Right ventricle myocardium superior (tissue), 1 donor: ENCODE data around the gene NRXN3. TPM values are rescaled to one million over a fixed set of nuclear protein-coding genes. Genes with fewer than 3 reads are reported as not detected.

ENCODE experiments used
- ATAC-seq: fragments of 200-7000 bp; cut with Tn5 transposase; one replicate; pipeline ENCODE4 v1.9.1; 2020; ENCODE audit warnings: mild to moderate bottlenecking; ENCODE audit not compliant: poor library complexity
- DNase-seq: peaks from one replicate; pipeline ENCODE4 v3.0.0-alpha.2; 2020
- intact Hi-C: fragments of 100-400 bp; cut with DNase I; formaldehyde crosslinking; loops from one replicate; pipeline ENCODE4 v1.11.2; 2022
- total RNA-seq: library from RNA; stranded (reverse); fragmentation: NEBNext Ultra II Directional; extraction: Animal tissue kit (Norgen Biotek cat#: 25700); gene quantifications from one replicate; pipeline ENCODE4 v1.2.1, GENCODE V29; 2021
- donor health status: DM: no; HTN: yes; CAD: no; lungs with severe emphysema.

NRXN3 gene
- total RNA-seq, 1 donor from 2014 or later = 1.3 TPM

DNA sequence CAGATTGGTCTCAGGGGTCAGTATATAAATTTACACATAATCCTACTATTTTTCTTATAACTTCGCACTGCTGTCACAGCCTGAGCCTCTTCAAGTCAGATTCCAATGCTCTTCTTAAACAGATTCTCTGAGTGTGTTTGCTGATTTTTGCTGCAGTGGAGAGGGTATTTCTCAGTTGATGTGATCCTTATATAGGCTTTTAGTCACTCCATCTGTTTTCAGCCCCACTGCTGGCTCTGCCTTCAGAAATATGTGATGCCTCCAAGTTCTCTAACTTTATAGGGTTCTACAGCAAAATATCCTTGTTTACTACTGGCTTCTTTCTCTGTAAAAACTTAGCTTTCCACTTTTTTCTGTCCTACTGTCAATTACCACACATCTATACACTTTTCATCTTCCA, 702.7 kb downstream of the NRXN3 start:
- DNase-seq (no peak), ATAC-seq (no peak)
- intact Hi-C loops = no loop called here

DNA sequence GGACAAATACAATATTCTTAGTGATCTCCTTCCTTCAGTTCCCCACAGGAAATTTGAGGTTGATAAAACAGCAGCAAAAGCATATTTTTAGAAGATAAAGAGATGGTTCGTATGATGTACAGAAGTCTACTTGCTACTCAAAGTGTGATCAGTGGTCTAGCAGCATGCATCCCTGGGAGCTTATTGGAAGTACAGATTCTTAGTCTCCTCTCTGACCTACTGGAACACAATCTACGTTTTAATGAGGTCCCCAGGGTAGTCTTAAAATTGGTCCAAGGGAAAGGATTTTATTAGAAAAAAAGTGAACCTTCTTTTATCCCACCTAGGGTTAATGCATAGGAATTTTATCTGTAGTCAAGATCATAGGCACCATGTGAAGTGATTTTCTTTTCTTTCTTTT, 703.4 kb downstream of the NRXN3 start:
- ATAC-seq = no peak
- intact Hi-C loops = no loop called here
- DNase-seq = no peak

DNA sequence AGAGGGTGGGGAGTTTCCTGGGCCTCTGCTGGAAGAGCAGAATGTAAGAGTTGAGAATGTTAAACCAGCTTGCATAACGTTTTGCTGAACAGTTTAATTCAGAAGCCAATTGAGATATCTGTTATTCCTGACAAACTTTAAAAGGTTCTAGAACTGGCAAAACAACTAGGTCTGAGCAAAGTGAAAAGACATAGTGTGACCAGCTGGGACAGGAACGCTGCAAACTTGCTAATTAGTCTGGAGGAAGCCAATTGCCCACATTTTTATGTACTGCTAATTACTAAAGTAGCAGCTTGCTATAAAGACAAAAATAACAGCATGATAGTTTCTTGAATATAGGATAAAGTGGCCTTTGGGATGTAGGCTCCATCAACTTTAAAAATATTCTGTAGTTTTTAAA, 704.9 kb downstream of the NRXN3 start:
- no peak for ATAC-seq
- DNase-seq = no peak
- intact Hi-C loops = no loop called here

DNA sequence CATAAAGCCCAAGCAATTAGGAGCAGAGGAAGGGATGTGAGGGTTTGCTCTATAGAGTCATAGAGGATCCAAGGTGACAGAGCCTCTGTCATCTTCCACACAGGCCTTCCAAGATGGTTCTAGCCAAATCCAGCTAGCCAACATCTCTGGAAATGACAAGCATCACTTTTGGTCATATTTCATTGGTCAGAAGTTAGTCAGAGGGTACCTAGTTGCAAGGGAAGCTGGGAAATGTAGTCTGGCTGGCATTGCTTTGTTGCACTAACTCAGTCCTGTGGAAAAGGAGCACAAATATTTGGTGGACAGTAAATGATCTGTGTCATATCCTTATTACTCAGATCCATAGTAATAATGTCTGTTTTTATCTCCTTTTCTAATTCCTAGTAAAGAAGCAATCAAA, 715.7 kb downstream of the NRXN3 start:
- ATAC-seq = no peak

DNA sequence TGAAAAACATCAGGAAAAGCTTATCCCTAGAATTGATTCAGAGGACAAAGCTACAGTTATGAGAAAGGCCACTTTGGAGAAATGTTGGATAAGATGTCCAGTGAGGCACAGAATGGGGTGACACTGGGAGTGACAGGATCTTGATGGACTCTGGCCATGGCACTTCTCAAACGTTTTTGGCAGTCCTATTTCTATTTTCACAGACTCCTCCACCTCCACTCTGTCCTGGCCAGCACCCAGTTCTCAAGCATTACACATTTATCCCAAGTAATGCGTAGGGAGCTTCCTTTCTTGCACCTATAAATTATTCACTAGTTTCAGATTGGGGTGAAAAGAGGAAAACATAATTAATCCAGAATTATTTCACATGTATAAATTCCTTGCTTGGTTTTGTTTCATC, 727.3 kb downstream of the NRXN3 start:
- intact Hi-C loops = no loop called here
- ATAC-seq (no peak), DNase-seq (no peak)

More for the DNA sequence above, 715.7 kb downstream of the NRXN3 start:
- DNase-seq = no peak
- intact Hi-C loops = no loop called here

DNA sequence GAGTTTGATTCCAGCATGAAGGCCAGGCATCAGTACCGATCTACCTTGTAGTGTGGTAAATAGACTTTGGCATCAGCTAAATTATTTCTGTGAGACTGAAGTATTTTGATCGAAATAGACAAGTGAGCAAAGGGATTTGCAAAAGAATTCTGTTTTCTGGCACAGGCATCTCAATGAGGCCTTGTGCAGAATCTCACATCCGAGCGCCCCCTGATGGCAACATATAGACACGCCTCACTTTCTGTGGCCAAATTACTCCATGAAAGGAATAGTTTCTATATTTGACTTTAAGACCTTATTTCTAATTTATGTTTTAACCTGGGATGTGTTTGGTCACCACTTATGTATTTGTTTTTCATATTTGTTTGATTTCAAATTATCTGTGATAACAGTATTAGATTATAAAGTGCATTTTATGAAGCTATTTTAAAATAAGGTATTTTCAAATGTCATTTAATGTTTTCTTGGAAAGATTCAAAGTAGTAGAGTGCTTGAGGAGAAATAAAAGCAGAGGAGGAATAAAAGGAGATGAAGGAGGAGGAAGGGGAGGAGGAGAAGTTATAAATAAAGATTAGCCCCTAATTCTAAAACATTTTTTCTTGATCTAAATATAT, 731.9 kb downstream of the NRXN3 start:
- DNase-seq = no peak
- ATAC-seq = no peak
- intact Hi-C loops = no loop called here

DNA sequence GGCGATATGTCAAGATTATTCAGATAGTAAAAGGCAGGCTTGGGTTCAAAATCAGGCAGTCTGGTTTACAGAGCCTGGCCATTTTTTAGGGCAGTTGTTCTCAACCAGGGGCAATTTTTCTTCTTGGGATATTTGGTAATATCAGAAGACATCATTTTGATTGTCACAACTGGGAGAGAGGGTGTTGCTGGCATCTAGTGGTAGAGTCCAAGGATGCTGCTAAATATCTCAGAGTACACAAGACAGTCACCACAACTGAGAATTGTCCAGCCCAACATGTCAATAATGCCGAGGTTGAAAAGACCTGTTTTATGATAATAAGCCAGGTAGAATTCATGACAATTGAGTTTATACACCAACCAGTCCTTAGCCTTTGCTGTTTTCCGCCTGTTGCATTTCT, 733.9 kb downstream of the NRXN3 start:
- DNase-seq (no peak), ATAC-seq (no peak)
- intact Hi-C loops = no loop called here

DNA sequence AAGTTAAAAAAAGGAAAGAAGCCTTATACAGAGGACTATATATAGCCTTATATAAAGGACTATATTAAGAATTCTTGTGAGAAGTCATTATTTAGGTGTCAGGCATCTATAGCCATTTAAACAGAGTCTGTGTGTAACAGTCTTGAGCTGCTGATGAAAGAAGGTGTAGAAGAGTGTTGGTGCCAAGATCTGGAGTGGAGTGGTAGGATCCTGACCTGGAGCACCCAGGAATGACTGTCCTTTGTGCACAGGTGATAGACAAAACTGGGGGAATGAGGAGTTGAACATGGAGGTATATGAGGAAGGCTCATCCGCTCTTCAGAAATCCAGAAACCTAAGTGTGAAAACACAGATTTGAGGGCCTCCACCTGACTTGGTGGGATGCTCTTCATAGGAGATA, 747.3 kb downstream of the NRXN3 start:
- ATAC-seq (no peak), DNase-seq (no peak)
- intact Hi-C loops = no loop called here

DNA sequence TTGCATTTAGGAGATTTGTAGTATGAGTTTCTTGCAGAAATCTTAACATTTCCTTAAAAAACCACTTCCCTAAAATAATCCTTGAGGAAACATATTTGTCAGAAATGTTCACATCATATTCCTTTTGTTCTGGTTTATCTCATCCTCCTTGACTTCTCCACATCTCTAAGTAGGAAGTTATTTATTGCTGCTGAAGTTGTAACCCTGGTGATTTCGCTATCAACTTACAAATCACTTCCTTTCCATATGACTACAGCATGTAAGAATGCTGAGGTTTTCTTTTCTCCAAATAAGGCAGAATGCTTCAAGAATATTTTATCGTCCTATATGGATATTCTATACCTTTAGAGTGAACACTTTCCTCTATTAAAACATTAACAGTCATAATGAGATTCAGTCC, 751.7 kb downstream of the NRXN3 start:
- intact Hi-C loops = no loop called here
- ATAC-seq (no peak), DNase-seq (no peak)

DNA sequence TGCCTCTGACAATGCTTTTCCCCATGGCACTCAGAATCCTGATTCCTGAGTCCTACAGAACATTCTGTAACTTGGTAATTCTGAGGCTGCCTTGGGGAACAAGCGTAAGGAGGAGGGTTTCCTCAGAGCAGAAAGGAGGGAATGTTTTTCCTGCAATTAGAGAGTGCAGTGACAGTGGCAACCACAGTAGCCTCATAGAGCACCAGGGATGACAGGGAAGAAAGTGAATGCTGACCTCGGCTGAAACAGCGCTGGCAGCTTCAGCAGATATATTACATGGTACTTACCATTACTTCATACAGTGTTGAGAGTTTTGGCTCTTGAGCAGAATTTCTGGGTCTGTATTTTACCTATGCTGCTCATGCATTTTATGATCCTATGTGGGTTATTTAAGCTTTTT, 757.1 kb downstream of the NRXN3 start:
- no peak for ATAC-seq
- intact Hi-C loops = no loop called here
- DNase-seq = no peak

DNA sequence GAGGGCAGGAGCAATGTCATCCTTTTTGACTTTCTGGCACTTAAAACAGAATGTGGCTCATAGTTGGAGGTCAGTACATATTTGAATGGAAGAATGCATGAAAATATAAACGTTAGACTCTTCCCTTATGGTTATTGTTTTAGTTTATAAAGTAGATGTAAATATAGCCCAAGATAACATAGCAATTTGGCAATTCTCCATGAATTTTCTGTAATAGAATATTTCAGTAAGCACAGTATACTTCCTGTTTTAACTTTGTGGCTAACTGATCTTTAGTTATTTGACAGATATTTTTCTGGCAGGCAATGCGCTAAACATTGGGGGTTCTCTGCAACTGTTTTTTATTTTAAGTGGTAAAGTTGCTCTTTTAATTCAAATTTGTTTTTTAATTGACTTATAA, 763.0 kb downstream of the NRXN3 start:
- no peak for ATAC-seq
- intact Hi-C loops = no loop called here

DNA sequence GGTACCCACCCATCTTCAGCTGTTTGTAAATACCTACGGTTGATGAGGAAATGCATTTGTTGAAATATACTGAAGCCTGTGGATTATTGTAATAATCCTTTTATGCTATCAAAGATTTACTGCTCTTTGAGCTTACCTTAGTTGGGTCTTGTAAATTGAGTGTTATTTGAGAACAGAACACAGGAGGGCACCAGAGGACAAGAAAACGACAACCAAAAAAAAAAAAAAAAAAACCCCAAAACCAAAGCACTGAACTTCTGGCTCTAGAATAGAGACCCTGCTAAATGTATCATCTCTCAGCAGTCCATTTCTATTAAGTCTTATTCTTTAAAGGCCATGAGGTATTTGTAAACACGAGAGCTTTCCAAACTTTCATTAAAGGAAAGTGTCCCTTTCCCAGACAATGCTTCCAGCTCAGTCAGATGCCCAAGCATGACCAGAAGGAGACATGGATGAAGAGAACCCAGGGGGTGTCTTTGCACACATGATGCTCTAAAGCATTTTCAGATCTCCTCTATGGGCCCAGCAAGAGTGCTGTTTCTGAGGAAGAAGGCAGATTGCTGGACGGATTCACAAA, 763.9 kb downstream of the NRXN3 start:
- no peak for ATAC-seq
- intact Hi-C loops = no loop called here
- DNase-seq = no peak

More for the DNA sequence above, 763.0 kb downstream of the NRXN3 start:
- DNase-seq = no peak

DNA sequence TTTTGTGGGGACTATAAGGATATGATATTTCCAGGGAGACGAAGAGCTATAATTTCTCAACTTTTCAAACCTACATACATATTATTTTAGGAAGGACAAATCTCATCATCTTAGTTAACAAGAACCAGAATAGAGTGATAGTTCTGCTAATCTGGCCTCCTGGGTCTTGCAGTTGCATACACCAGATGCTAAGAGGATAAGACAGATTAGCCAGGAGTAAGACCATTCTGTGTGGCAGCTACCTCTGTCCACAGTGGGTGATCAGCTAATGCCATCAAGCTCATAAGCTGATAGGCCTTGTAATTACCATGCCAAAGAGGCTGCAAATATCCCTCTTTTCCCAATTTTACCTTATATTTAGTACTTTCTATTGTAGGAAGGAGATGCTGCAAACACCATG, 776.8 kb downstream of the NRXN3 start:
- ATAC-seq (no peak), DNase-seq (no peak)
- intact Hi-C loops = no loop called here

DNA sequence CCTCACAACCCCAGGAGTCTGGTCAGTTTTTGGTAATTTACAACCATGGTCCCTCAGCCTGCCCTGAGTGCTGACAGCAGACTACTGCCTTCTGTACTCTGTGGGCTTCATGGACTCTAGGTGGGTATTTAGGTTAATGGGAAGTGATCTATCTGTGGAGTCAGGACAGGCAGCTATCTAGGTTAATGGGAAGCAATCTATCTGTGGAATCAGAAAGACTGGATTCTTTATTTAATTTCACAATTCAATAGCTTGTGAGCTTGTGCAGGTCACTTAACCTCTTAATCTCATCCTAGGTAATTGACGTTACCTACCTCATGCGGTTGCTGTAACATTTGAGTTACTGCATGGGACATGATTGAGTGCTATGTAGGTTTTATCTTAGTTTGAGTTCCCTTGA, 777.5 kb downstream of the NRXN3 start:
- intact Hi-C loops = no loop called here
- no peak for ATAC-seq
- DNase-seq = no peak

DNA sequence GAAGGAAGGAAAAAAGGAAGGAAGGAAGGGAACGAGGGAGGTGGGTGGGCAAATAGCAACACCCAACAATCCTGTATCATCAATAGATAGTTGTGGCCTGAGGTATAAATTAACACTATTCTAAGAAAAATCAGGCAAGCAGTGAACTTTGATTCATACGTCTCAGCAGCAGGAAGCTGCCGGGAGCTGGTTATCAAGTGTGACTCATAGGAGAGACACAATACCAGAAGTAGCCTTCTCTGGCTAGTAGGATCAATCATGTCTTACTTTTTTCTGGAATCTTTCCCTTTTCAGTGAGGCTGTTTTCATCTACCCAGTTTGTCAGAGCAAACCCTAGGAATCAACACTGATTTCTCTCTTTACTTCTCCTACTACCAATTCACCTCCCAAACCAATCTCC, 780.5 kb downstream of the NRXN3 start:
- ATAC-seq (no peak), DNase-seq (no peak)
- intact Hi-C loops = no loop called here

DNA sequence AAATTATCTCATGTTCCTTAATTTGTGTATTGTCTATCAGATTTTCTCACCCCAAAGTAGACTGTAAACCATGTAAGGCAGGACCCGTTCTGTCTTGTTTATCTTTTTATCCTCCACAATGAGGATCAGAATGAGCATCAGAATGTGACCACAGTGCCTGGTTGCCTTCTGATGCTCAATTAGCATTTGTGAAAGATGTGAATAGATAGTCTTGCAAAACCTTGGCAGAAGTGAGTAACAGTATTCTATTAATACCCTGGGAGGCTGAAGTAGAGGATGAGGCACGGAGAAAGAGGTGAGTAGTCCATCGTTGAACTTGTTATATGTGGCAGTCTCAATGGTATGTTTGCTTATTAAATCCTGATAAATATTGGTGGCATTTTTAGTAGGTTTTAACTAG, 781.4 kb downstream of the NRXN3 start:
- intact Hi-C loops = no loop called here
- DNase-seq = no peak
- no peak for ATAC-seq

DNA sequence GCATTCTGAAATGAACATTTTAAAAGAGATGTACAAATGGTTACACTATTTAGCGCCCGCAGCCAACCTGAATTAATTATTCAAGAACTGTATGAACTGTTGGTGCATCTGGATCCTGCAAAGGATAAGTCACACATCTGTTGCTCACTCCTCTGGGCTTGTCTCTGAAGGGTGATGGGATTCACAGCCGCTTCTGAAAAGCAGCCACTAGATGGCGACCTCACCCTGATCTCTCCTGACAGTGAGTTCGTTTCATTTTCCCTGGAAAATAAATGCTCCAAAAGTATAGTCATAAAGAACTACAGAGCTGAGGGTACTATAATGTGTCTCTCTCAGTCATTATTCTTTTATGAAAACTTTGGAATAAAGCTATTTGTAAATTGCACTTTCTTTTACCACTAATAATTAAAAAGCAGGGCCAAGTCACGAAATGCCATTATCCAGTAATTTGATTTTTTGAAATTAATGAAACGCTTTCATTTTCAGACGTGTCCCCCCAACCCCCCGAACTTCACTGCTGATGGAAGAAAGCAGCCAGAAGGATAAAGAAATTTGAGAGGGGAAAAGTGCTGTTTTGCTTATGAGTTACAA, 789.6 kb downstream of the NRXN3 start:
- intact Hi-C loops = no loop called here
- DNase-seq = peak; percentile 63
- ATAC-seq = peak; percentile 80

DNA sequence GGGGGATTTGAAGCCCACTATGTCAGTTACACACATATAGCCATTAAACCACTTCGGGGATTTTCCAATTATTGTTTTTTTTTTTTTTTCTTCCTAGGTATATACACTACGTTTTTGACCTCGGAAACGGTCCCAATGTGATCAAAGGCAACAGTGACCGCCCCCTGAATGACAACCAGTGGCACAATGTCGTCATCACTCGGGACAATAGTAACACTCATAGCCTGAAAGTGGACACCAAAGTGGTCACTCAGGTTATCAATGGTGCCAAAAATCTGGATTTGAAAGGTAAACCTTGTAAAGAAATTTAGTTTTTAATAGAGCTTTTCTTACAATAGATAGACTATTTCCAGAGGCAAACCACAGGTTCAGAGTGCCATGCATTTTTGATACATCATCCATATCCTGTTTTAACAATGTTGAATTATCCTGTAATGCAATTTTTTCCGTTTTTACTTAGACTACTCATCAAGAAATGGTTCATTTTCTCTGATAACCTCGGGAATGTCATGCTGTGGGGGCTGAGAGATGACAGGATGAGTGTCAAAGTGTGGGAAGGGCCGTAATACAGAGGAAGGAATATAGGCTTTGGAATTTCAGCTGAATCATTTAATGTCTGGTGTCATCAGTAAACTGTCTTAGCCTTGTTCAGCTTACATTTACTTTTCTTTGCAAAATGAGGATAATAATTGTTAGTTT, 797.1 kb downstream of the NRXN3 start:
- DNase-seq (no peak), ATAC-seq (no peak)
- intact Hi-C loops = no loop called here

DNA sequence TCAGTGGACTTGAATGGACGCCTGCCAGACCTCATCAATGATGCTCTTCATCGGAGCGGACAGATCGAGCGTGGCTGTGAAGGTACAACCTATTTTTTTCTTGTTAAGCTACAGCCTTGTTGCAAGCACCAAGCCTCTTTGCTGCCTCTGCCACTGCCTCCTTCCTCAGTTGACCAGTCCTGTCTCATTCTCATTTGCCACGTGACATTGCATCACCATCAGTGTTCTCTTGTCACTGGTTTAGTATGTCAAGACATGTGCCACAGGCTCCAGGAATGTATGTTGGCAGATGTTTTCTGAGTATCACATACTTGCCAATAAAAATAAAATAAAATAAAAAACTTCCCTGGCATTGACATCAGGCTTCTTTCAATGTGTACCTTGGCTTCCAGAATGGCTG, 798.1 kb downstream of the NRXN3 start:
- no peak for DNase-seq
- ATAC-seq = no peak
- intact Hi-C loops = no loop called here

DNA sequence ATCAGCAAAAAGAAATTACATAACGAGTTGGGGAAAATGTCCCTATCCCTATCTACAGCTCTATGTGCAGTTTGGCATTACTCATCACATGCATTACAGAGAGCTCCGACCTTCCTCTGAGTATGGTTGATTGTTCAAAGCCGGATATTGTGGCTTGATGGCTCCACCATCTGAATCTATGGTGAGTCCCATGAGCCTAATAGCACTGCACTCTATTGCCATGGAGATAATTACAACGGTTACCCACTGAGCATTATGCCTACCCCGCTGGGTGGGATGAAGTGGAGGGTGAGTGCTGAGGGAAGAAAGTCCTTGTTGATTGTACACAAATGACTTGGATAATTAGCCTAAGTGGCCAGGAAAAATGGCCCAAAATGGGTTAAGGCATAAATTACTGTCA, 800.5 kb downstream of the NRXN3 start:
- DNase-seq (no peak), ATAC-seq (no peak)
- intact Hi-C loops = no loop called here
